Midbrain (tissue), 1 donor: ENCODE measurements around the gene GSC2.

Experiments used
- DNase-seq: peaks from one replicate; lab custom pipeline; 2025; lab: John Stamatoyannopoulos, UW

GSC2 gene

GRCh38 chr22:19152942-19153883 lies 3.1 kb upstream of the GSC2 start:
- no peak for DNase-seq

- DNase-seq, result no peak
Measured at GRCh38 chr22:19151329-19152191, 1.5 kb upstream of the GSC2 start.

GRCh38 chr22:19150482-19151328 lies 613 bp upstream of the GSC2 start:
- no peak for DNase-seq

GRCh38 chr22:19149047-19149883 lies 827 bp downstream of the GSC2 start:
- no peak for DNase-seq

- no peak for DNase-seq
Measured at GRCh38 chr22:19148417-19149046, 1.6 kb downstream of the GSC2 start.

- no peak for DNase-seq
Measured at GRCh38 chr22:19147195-19147780, 2.8 kb downstream of the GSC2 start.

GRCh38 chr22:19146215-19146968 lies 3.7 kb downstream of the GSC2 start:
- DNase-seq, result no peak

GRCh38 chr22:19143967-19144400 lies 6.1 kb downstream of the GSC2 start:
- no peak for DNase-seq

GRCh38 chr22:19143212-19143611 lies 6.9 kb downstream of the GSC2 start:
- DNase-seq, result no peak

- DNase-seq, result no peak
Measured at GRCh38 chr22:19142394-19142793, 7.7 kb downstream of the GSC2 start.

GRCh38 chr22:19139974-19140373 lies 10.1 kb downstream of the GSC2 start:
- no peak for DNase-seq

GRCh38 chr22:19139001-19139356 lies 11.1 kb downstream of the GSC2 start:
- DNase-seq, result no peak

GRCh38 chr22:19138217-19139000 lies 11.7 kb downstream of the GSC2 start:
- DNase-seq, result no peak

GRCh38 chr22:19137384-19138216 lies 12.5 kb downstream of the GSC2 start:
- no peak for DNase-seq

- DNase-seq, result no peak
Measured at GRCh38 chr22:19136915-19137314, 13.2 kb downstream of the GSC2 start.

GRCh38 chr22:19134874-19135273 lies 15.2 kb downstream of the GSC2 start:
- DNase-seq, result no peak

GRCh38 chr22:19134176-19134831 lies 15.8 kb downstream of the GSC2 start:
- DNase-seq, result no peak
